NB4 (cell line): ENCODE measurements around the gene BCL7C.

Experiments
- DNase-seq: peaks from one replicate; pipeline ENCODE4 v3.0.0; 2010; ENCODE audit warnings: low read depth
- H3K4me3 ChIP-seq: one replicate; pipeline ENCODE4 v1.5.1; 2011; ENCODE audit warnings: mild to moderate bottlenecking, low read depth, low read length, moderate library complexity
- CTCF ChIP-seq: IDR thresholded peaks from one replicate; pipeline ENCODE4 v1.5.1; 2012; ENCODE audit warnings: low read depth, low read length
- MAX ChIP-seq: IDR thresholded peaks from 2 replicates; pipeline ENCODE4 v1.6.1; 2011; ENCODE audit warnings: low read depth, low read length
- MYC ChIP-seq: IDR thresholded peaks from 2 replicates; pipeline ENCODE4 v1.6.1; 2011; ENCODE audit warnings: low read depth, low read length
- POLR2A ChIP-seq: IDR thresholded peaks from 2 replicates; pipeline ENCODE4 v1.6.1; 2011; ENCODE audit warnings: mild to moderate bottlenecking; ENCODE audit not compliant: insufficient read length; ENCODE audit errors: extremely low read depth

Gene BCL7C

GRCh38 chr16:30841332-30841731 is 52.5 kb downstream of the BCL7C start:
- no peak for DNase-seq
- no peak for TF ChIP-seq CTCF
- TF ChIP-seq POLR2A, result no peak
- no peak for TF ChIP-seq MAX
- TF ChIP-seq MYC, result no peak

DNA sequence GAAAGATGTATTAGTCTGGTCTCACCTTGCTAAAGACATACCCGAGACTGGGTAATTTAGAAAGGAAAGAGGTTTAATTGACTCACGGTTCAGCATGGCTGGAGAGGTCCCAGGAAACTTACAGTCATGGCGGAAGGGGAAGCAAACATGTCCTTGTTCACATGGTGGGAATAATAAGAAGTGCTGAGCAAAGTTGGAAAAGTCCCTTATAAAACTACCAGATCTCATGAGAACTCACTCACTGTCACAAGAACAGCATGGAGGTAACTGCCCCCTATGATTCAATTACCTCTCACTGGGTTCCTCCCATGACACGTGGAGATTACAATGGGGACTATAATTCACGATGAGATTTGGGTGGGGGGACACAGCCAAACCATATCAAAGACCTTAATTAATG is 53.3 kb downstream of the BCL7C start:
- no peak overlapping the region for H3K4me3 ChIP-seq
- no peak for DNase-seq
- TF ChIP-seq MYC (no peak), CTCF (no peak), MAX (no peak), POLR2A (no peak)

More at GRCh38 chr16:30841332-30841731, 52.5 kb downstream of the BCL7C start:
- no peak overlapping the region for H3K4me3 ChIP-seq

DNA sequence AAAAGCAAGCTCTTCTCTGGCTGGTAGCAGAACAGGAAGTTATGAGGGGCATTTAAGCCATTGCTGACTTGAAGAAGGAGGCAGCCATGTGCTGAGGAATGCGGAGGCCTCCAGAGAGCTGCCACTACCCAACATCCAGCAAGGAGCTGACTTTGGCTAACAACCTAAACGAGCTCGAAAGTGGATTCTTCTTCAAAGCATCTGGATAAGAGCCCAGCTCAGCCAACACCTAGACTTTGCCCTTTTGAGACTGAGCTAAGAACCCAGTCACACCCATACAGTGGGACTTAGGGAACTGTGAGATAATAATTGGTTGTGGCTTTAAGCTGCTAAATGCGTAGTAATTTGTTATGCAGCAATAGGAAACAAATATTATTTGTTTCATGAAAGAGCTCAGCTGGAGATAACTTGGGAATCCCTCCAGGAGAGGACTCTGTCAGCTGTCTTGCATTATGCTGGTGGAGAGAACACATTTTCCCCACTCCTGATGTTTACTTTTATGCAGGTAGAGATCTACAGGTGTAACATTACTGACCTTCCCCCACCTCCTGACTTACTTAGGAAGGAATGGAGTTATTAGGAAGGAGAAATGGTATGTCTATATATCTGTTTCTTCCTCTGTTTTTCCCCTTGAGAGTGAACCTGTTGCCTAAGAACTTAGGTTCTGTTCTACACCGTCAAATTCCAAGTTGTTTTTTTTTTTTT is 54.2 kb downstream of the BCL7C start:
- no peak overlapping the region for H3K4me3 ChIP-seq
- DNase-seq, result no peak
- no peak for TF ChIP-seq MAX
- TF ChIP-seq MYC, result no peak
- TF ChIP-seq POLR2A, result no peak
- no peak for TF ChIP-seq CTCF

DNA sequence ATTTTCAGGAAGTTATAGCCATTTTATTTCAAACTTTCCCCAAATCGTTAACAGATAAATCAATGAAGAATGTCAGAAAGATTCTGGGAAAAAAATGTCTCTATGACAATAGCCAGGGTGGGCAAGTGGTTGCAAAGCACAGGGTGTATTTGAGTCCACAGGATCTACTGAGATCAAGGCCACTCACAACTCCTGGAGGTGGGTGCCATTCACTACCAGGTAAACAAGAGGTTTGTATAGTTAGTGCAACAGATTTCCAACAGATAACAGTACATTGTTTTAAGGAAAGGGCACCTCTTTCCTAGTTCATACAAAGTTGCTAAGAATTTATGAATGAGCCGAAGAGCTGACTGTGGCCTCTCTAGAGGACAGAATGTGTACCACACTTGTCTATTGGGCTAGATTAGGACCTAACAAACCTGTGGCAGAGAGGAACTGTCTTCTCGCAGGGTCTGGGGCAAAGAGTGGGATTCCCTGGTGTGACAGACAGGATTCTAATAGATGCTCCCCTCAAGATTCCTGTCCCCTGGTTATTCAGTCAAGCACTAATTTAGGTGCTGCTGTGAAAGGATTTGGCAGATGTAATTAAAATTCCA is 54.9 kb downstream of the BCL7C start:
- no peak for DNase-seq
- no peak overlapping the region for H3K4me3 ChIP-seq
- TF ChIP-seq CTCF, result no peak
- TF ChIP-seq MYC, result no peak
- no peak for TF ChIP-seq POLR2A
- TF ChIP-seq MAX, result no peak

DNA sequence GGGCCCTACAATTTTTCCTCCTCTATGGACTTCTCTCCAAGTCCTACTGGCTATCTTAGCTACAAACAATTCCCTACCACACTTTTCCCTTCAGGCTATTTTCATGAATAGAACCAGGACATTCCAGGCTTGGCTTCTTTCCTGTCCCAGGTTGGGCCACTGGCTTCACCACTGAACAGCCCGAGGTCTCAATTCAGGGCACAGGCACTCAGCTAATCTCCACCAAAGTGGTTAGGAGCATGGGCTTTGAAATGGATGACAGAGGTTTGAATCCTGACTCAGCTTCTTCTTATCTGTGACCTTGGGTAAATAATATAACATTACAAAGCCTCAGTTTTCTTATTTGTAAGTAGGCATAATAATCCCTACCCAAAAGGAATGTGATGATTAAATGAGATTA is 56.0 kb downstream of the BCL7C start:
- TF ChIP-seq MYC, result no peak
- TF ChIP-seq CTCF, result no peak
- TF ChIP-seq POLR2A, result no peak
- TF ChIP-seq MAX, result no peak
- no peak overlapping the region for H3K4me3 ChIP-seq
- DNase-seq, result no peak
